ENCODE data around the gene PRR27.
"Not testable (repeated sequence)": the region's sequence is repeated elsewhere in the genome, so short reads cannot be mapped to it uniquely, and the experiment has no call there.

Gene PRR27

DNA sequence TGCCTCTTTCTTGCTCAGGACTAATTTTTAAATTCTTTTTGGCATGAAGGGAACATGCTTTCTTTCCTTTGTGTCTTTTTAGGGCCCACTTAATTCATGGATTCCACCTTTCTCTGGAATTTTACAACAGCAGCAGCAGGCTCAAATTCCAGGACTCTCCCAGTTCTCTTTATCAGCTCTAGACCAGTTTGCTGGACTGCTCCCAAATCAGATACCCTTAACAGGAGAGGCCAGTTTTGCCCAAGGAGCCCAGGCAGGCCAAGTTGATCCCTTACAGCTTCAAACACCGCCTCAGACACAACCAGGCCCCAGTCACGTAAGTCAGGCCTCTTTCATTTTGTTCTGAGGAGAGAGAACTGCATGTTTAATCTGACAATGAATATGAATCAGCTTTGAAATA is 43.8 kb downstream of the PRR27 start:
- no peaks in the 10 kb centered on the region for H3K36me3 ChIP-seq (ENCODE audit: control insufficient read depth, insufficient read depth, low read length, severe bottlenecking)
- no peak overlapping the region for H3K4me3 ChIP-seq (ENCODE audit: low read length)
- DNase-seq (ENCODE audit: low read depth) = peak; percentile 39
- H3K4me1 ChIP-seq (ENCODE audit: control insufficient read depth, insufficient read depth, low read length) = no peaks in the 10 kb centered on the region
- H3K27me3 ChIP-seq (replicated peaks; ENCODE audit: control insufficient read depth, insufficient read depth, low read length) = no peaks in the 10 kb centered on the region
- H3K9me3 ChIP-seq (ENCODE audit: control insufficient read depth, low read length) = no peaks in the 10 kb centered on the region
- H3K9ac ChIP-seq (ENCODE audit: low read length) = no peak overlapping the region

DNA sequence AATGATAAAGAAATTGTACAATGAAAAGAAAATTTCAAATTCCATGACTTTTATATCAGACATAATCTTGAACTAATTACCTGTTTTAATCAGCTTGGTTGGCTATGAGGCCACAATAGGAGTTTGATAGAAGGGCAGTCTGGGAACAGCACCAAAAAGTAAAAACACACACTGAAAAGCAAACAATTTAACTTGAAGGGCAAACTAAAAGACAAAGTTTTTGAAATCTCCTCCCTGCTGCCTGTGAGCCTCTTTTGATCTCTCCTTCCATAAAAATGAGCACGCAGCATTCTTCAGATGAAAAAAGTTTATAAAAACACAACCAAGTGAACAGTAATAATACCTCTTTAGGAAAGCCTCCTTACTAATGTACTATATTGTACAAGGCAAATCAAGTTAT is 49.6 kb downstream of the PRR27 start:
- no peaks in the 10 kb centered on the region for H3K9me3 ChIP-seq (ENCODE audit: control insufficient read depth, low read length)
- H3K4me1 ChIP-seq (ENCODE audit: control insufficient read depth, insufficient read depth, low read length) = no peaks in the 10 kb centered on the region
- no peak overlapping the region for H3K9ac ChIP-seq (ENCODE audit: low read length)
- no peaks in the 10 kb centered on the region for H3K36me3 ChIP-seq (ENCODE audit: control insufficient read depth, insufficient read depth, low read length, severe bottlenecking)
- H3K27me3 ChIP-seq (replicated peaks; ENCODE audit: control insufficient read depth, insufficient read depth, low read length) = no peaks in the 10 kb centered on the region
- no peak for DNase-seq (ENCODE audit: low read depth)
- no peak overlapping the region for H3K4me3 ChIP-seq (ENCODE audit: low read length)

DNA sequence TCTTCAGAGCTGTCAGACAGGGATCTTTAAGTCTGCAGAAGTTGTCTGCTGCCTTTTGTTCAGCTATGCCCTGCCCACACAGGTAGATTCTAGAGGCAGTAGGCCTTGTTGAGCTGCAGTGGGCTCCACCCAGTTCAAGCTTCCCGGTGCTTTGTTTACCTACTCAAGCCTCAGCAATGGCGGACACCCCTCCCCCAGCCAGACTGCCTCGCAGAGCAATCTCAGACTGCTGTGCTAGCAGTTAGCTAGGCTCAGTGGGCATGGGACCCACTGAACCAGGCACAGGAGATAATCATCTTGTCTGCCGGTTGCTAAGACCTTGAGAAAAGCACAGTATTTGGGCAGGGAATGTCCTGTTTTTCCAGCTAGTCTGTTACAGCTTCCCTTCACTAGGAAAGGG is 58.7 kb downstream of the PRR27 start:
- DNase-seq (ENCODE audit: low read depth); H3K27me3 ChIP-seq (replicated peaks; ENCODE audit: control insufficient read depth, insufficient read depth, low read length); H3K9ac ChIP-seq (ENCODE audit: low read length); H3K36me3 ChIP-seq (ENCODE audit: control insufficient read depth, insufficient read depth, low read length, severe bottlenecking); H3K4me3 ChIP-seq (ENCODE audit: low read length); H3K9me3 ChIP-seq (ENCODE audit: control insufficient read depth, low read length); H3K4me1 ChIP-seq (ENCODE audit: control insufficient read depth, insufficient read depth, low read length): not testable (repeated sequence)

Data from adipocyte (in vitro differentiated cells).